ENCODE data around the gene EDDM13. TPM values are rescaled to one million over a fixed set of nuclear protein-coding genes. Genes with fewer than 3 reads are reported as not detected.

Gene EDDM13
- polyA plus RNA-seq, 2 of the 4 experiments (the other 2 are of a cell fraction): not detected

- TF ChIP-seq NPAS2 (CRISPR knock-in tag; IDR thresholded peaks at IDR 0.05; ENCODE audit: borderline replicate concordance) (no peak), NR3C1 (IDR thresholded peaks at IDR 0.05) (no peak), HOXB5 (CRISPR knock-in tag; IDR thresholded peaks at IDR 0.05) (peak; percentile 80), GATA3 (IDR thresholded peaks at IDR 0.05; ENCODE audit: borderline replicate concordance) (no peak)
These were observed 42.0 kb downstream of the EDDM13 start, which contains the start of gene ZSCAN5A (continued) for GRCh38 chr19:56314381-56315076.

- POLR2A ChIA-PET: interaction anchor here (0.6 to 2.4 kb wide), 10 partner anchors 12 to 644 kb away, joined by 3 to 11 read pairs (median 4); partner anchors contain the start of genes ZNF444 and ZNF787
- ATAC-seq: peak; percentile 94 to 97
- no peak for TF ChIP-seq HMGXB4 (CRISPR knock-in tag; IDR thresholded peaks at IDR 0.05; ENCODE audit: borderline replicate concordance)
- peak; percentile 86 for TF ChIP-seq POLR2A (IDR thresholded peaks at IDR 0.05; ENCODE audit: low read length)
- TF ChIP-seq HOXB13 (CRISPR knock-in tag; IDR thresholded peaks at IDR 0.05; ENCODE audit: low read depth): 0 out of 2 replicates have a peak, but pooled peaks have one; percentile 20
- TF ChIP-seq MAX (IDR thresholded peaks at IDR 0.05): peak; percentile 54; the same call in 1 of the 2 replicates
- no peak for TF ChIP-seq BHLHE40 (IDR thresholded peaks at IDR 0.05; ENCODE audit: low read depth, low read length)
- TF ChIP-seq CEBPB (IDR thresholded peaks at IDR 0.05): no peak
- TF ChIP-seq NFE2L2 (conservative IDR thresholded peaks at IDR 0.05; ENCODE audit: low read length): no peak
- TF ChIP-seq TP53 (CRISPR knock-in tag; IDR thresholded peaks at IDR 0.05): no peak
- no peak for TF ChIP-seq E2F6 (IDR thresholded peaks at IDR 0.05; ENCODE audit: borderline replicate concordance, low read depth)
- TF ChIP-seq ZSCAN20 (CRISPR knock-in tag; IDR thresholded peaks at IDR 0.05): no peak
- TF ChIP-seq EHMT2 (IDR thresholded peaks at IDR 0.05; ENCODE audit: low read depth): no peak
- TF ChIP-seq ATOH8 (CRISPR knock-in tag; IDR thresholded peaks at IDR 0.05; ENCODE audit: low read depth): no peak
- TF ChIP-seq BCL3 (IDR thresholded peaks at IDR 0.05): 0 out of 3 replicates have a peak, but pooled peaks have one; percentile 23
- peak; percentile 89 for TF ChIP-seq USF2 (IDR thresholded peaks at IDR 0.05)
- TF ChIP-seq EP300 (IDR thresholded peaks at IDR 0.05): no peak
- TF ChIP-seq RAD21 (conservative IDR thresholded peaks at IDR 0.05 in 1 of 2, IDR thresholded peaks at IDR 0.05 in 1 of 2): no peak
- no peak for TF ChIP-seq SREBF2 (IDR thresholded peaks at IDR 0.05)
- TF ChIP-seq ZC3H11A (IDR thresholded peaks at IDR 0.05): no peak
- no peak for TF ChIP-seq CHD4 (IDR thresholded peaks at IDR 0.05; ENCODE audit: borderline replicate concordance)
- TF ChIP-seq EHF (CRISPR knock-in tag; IDR thresholded peaks at IDR 0.05): no peak
- peak in 1 of 2 experiments; percentile 27; a peak in 1 of 5 replicates for TF ChIP-seq JUN (IDR thresholded peaks at IDR 0.05)
- peak; percentile 77; the same call in 1 of the 2 replicates for TF ChIP-seq PHF8 (IDR thresholded peaks at IDR 0.05; ENCODE audit: borderline replicate concordance, low read depth)
- TF ChIP-seq RFX5 (IDR thresholded peaks at IDR 0.05): 0 out of 2 replicates have a peak, but pooled peaks have one; percentile 24
These were observed 42.7 kb downstream of the EDDM13 start for GRCh38 chr19:56315077-56315828.

More at GRCh38 chr19:56315077-56315828, 42.7 kb downstream of the EDDM13 start:
- H3K4me3 ChIP-seq: peak overlapping the region; percentile 65
- H3K27ac ChIP-seq: peak overlapping the region; percentile 92 to 98
- under 1% methylated on average over 36 of the region's 37 CpGs for WGBS (ENCODE audit: missing lambda C conversion rate)
- FAIRE-seq (peak; percentile 81), DNase-seq (ENCODE audit: low read depth in 1 of 2, low spot score in 1 of 2) (peak; percentile 99)
- H3K4me1 ChIP-seq: peaks cover 9% of the 10 kb centered on the region; the same call in 1 of the 3 replicates
- no peaks in the 10 kb centered on the region for H3K9me3 ChIP-seq
- H3K4me2 ChIP-seq: peak overlapping the region; percentile 93
- CTCF ChIA-PET: interaction anchor here (1.7 kb wide), 1 partner anchor 62 kb away, joined by 5 read pairs; no protein-coding TSS in a partner anchor

All from A549 (cell line).